CD14-positive monocyte (primary cell): ENCODE data around the gene TADA1. TPM values are rescaled to one million over a fixed set of nuclear protein-coding genes. Genes with fewer than 3 reads are reported as not detected.

Source experiments
- DNase-seq, 3 donors: peaks; one replicate each; pipeline ENCODE4 v3.0.0-alpha.2; 2011 to 2022
- H2AFZ ChIP-seq: 2 replicates; pipeline ENCODE4 v1.6.0; 2012; ENCODE audit warnings: mild to moderate bottlenecking, low read depth, low read length, inconsistent platforms; ENCODE audit not compliant: insufficient read depth, poor library complexity, severe bottlenecking
- H3K27ac ChIP-seq, 2 donors: 1 replicate in 1 of 2; 2 replicates in 1 of 2; pipeline ENCODE4 v1.5.1; 2012 to 2013; ENCODE audit warnings: low read length in 2 of 2, control low read depth in 1 of 2, inconsistent platforms in 1 of 2, low read depth in 1 of 2, mild to moderate bottlenecking in 1 of 2
- H3K27me3 ChIP-seq, 2 donors: one replicate each; pipeline versions ENCODE4 v1.6.0 to v1.6.1; 2011 to 2013; ENCODE audit warnings: low read length in 2 of 2; ENCODE audit not compliant: control insufficient read depth in 2 of 2, insufficient read depth in 2 of 2
- H3K36me3 ChIP-seq, 2 donors: replicated peaks in 1 of 2; 1 replicate in 1 of 2; 2 replicates in 1 of 2; pipeline versions ENCODE4 v1.5.1 to v1.6.1; 2012 to 2013; ENCODE audit warnings: low read length in 2 of 2, control low read depth in 1 of 2, inconsistent platforms in 1 of 2, mild to moderate bottlenecking in 1 of 2; ENCODE audit not compliant: insufficient read depth in 2 of 2, control insufficient read depth in 1 of 2
- H3K4me1 ChIP-seq, 2 donors: 1 replicate in 1 of 2; 2 replicates in 1 of 2; pipeline versions ENCODE4 v1.5.1 to v1.6.1; 2012 to 2013; ENCODE audit warnings: low read length in 2 of 2, control low read depth in 1 of 2, inconsistent platforms in 1 of 2, mild to moderate bottlenecking in 1 of 2, moderate library complexity in 1 of 2; ENCODE audit not compliant: insufficient read depth in 2 of 2, control insufficient read depth in 1 of 2
- H3K4me2 ChIP-seq: replicated peaks from 2 replicates; pipeline ENCODE3; 2012; ENCODE audit warnings: low read length, moderate library complexity, mild to moderate bottlenecking; ENCODE audit not compliant: poor library complexity, severe bottlenecking; ENCODE audit errors: extremely low read depth
- H3K4me3 ChIP-seq, 3 experiments: fragments of 200-600 bp in 1 of 3; sonication (generic) in 1 of 3; replicated peaks in 1 of 3; 1 replicate in 2 of 3; 2 replicates in 1 of 3; pipeline ENCODE4 v1.5.1; 2011 to 2013; ENCODE audit warnings: low read length in 3 of 3, mild to moderate bottlenecking in 3 of 3, control low read depth in 2 of 3, low read depth in 2 of 3, inconsistent platforms in 1 of 3, moderate library complexity in 1 of 3
- H3K79me2 ChIP-seq: 2 replicates; pipeline ENCODE4 v1.6.0; 2012; ENCODE audit warnings: mild to moderate bottlenecking, control low read depth, inconsistent platforms, low read length, moderate library complexity; ENCODE audit not compliant: insufficient read depth
- H3K9ac ChIP-seq: 2 replicates; pipeline ENCODE4 v1.6.0; 2017; ENCODE audit warnings: low read length, mild to moderate bottlenecking; ENCODE audit not compliant: insufficient read depth, poor library complexity, severe bottlenecking
- H3K9me3 ChIP-seq, 2 donors: replicated peaks in 1 of 2; 1 replicate in 1 of 2; 2 replicates in 1 of 2; pipeline versions ENCODE4 v1.5.1 to v1.6.1; 2012 to 2013; ENCODE audit warnings: low read length in 2 of 2, control low read depth in 1 of 2; ENCODE audit not compliant: control insufficient read depth in 1 of 2, insufficient read depth in 1 of 2
- H4K20me1 ChIP-seq: 2 replicates; pipeline ENCODE4 v1.6.0; 2012; ENCODE audit warnings: mild to moderate bottlenecking, low read length, control low read depth, moderate library complexity; ENCODE audit not compliant: insufficient read depth
- H3K27ac Mint-ChIP-seq, 7 donors: one replicate each; pipeline ENCODE4 v1.8.0; 2020; ENCODE audit warnings: mild to moderate bottlenecking in 7 of 7, mixed read lengths in 7 of 7, moderate library complexity in 6 of 7, inconsistent platforms in 2 of 7
- H3K27me3 Mint-ChIP-seq, 3 donors: one replicate each; pipeline ENCODE4 v1.8.0; 2021 to 2022; ENCODE audit warnings: low read depth in 3 of 3, mild to moderate bottlenecking in 3 of 3, mixed read lengths in 3 of 3, moderate library complexity in 3 of 3, inconsistent platforms in 1 of 3
- H3K36me3 Mint-ChIP-seq, 2 donors: one replicate each; pipeline ENCODE4 v1.8.0; 2020; ENCODE audit warnings: mixed read lengths in 2 of 2, inconsistent platforms in 1 of 2, mild to moderate bottlenecking in 1 of 2
- H3K4me1 Mint-ChIP-seq: one replicate; pipeline ENCODE4 v1.8.0; 2020; ENCODE audit warnings: mild to moderate bottlenecking, mixed read lengths
- H3K4me3 Mint-ChIP-seq, 2 donors: one replicate each; pipeline ENCODE4 v1.8.0; 2020; ENCODE audit warnings: mild to moderate bottlenecking in 2 of 2, mixed read lengths in 2 of 2, moderate library complexity in 1 of 2
- H3K9me3 Mint-ChIP-seq, 7 donors: one replicate each; pipeline ENCODE4 v1.8.0; 2020 to 2022; ENCODE audit warnings: mixed read lengths in 7 of 7, mild to moderate bottlenecking in 6 of 7, moderate library complexity in 6 of 7, inconsistent platforms in 2 of 7
- WGBS: methylation state at CpG from one replicate; pipeline ENCODE4 v1.1.5; 2013; ENCODE audit warnings: missing lambda C conversion rate; ENCODE audit not compliant: insufficient coverage; 5-methylcytosine and 5-hydroxymethylcytosine counted together
- intact Hi-C, 2 donors: fragments of 100-400 bp; cut with micrococcal nuclease; formaldehyde crosslinking; loops; one replicate each; pipeline versions ENCODE4 v1.15.0 to v1.15.1; 2023
- polyA plus RNA-seq, 3 donors: library from polyadenylated mRNA; depleted of rRNA in 1 of 3; unstranded in 2 of 3; stranded (reverse) in 1 of 3; fragments of 300-500 nt in 2 of 3; fragments of >200 nt in 1 of 3; fragmentation: Illumina TruSeq in 2 of 3; gene quantifications; 1 replicate in 2 of 3; 2 replicates in 1 of 3; pipeline ENCODE4 v1.2.3, GENCODE V29; 2012 to 2021
- TF ChIP-seq, protein P1 (sequence below): fragments of 200-600 bp; IDR thresholded peaks from one replicate; pipeline ENCODE4 v1.8.0; 2022; ENCODE audit warnings: antibody characterized with exemption, mild to moderate bottlenecking

TADA1 gene
- polyA plus RNA-seq, 3 donors = 6.4 to 8.0 (median 7.9) TPM

DNA sequence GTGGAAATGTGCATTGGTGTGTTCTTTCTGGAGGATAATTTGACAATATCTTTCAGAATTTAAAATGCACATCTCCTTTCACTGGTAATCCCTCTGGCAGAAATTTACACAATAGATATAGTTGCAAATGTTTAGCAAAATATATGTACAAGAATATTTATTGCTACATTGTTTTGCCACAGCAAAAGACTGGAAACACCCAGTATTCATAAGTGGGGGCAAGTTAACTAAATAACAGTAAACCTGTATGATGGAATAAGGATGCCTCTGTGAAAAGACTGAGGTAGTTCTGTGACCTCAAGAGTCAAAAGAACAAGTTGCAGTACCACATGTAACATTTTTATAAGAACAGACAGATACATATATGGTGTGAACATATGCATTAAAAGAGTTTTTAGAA is 13.7 kb upstream of the TADA1 start:
- Histone ChIP-seq H3K36me3 (no peaks in the 10 kb centered on the region), H3K9ac (no peak overlapping the region), H4K20me1 (no peaks in the 10 kb centered on the region), H2AFZ (no peak overlapping the region), H3K27me3 (no peaks in the 10 kb centered on the region), H3K9me3 (no peaks in the 10 kb centered on the region), H3K79me2 (no peaks in the 10 kb centered on the region), H3K27ac (no peak overlapping the region), H3K4me3 (no peak overlapping the region), H3K4me2 (no peak overlapping the region), H3K4me1 (peaks cover 0 to 1% of the 10 kb centered on the region in 2 donors)
- no peak overlapping the region for H3K4me3 Mint-ChIP-seq
- H3K36me3 Mint-ChIP-seq = no peaks in the 10 kb centered on the region
- peaks cover 0 to 6% (median 3%) of the 10 kb centered on the region in 3 donors for H3K27me3 Mint-ChIP-seq
- DNase-seq = no peak
- no peaks in the 10 kb centered on the region for H3K9me3 Mint-ChIP-seq
- peaks cover 3% of the 10 kb centered on the region for H3K4me1 Mint-ChIP-seq
- H3K27ac Mint-ChIP-seq = no peak overlapping the region
- TF ChIP-seq, protein P1, sequence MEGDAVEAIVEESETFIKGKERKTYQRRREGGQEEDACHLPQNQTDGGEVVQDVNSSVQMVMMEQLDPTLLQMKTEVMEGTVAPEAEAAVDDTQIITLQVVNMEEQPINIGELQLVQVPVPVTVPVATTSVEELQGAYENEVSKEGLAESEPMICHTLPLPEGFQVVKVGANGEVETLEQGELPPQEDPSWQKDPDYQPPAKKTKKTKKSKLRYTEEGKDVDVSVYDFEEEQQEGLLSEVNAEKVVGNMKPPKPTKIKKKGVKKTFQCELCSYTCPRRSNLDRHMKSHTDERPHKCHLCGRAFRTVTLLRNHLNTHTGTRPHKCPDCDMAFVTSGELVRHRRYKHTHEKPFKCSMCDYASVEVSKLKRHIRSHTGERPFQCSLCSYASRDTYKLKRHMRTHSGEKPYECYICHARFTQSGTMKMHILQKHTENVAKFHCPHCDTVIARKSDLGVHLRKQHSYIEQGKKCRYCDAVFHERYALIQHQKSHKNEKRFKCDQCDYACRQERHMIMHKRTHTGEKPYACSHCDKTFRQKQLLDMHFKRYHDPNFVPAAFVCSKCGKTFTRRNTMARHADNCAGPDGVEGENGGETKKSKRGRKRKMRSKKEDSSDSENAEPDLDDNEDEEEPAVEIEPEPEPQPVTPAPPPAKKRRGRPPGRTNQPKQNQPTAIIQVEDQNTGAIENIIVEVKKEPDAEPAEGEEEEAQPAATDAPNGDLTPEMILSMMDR = no peak
- intact Hi-C loops = loop anchor here (10.0 kb wide), 2 partner anchors 165 to 335 kb away; partner anchors contain the start of gene POU2F1 (in 1 of the 2)

DNA sequence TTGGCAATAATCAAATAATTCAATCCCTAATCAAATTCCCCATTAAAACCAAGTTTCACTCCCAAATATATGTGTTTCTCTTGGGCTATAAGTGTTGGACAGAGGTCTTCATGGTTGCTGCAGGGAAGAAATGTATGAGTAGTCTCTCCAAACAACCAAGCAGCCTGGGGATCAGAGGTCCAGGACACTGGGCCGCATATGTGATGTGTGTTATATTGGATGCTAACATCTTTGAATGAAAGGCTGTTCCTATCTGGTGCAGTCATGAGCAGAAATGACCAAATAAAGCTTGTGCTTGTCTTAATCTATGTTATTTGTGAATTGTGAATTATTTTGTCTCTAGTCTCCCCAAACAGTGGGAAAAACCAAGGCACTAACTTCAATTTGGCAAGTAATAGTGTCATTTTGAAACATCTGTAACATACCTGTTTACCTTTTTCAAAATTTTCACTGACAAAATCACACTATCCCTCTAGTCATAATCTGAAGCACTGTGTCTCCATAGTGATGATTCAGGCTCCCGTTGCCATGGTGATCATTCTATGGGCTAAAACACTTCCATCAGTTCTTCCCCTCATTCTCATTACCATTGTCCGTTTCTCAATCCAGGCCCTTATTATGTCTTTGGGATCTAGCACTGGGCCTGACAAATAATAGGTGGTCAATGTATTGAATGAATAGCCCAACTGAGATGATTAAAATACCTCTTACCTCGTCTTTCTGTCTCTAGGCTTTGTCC is 12.5 kb upstream of the TADA1 start:
- H3K36me3 Mint-ChIP-seq = peaks cover 0 to 2% of the 10 kb centered on the region in 2 donors
- 83% methylated on average over 1 of the region's 4 CpGs for WGBS

More for the DNA sequence above, 12.5 kb upstream of the TADA1 start:
- TF ChIP-seq, protein P1 = no peak
- Histone ChIP-seq H2AFZ (no peak overlapping the region), H3K9ac (no peak overlapping the region), H3K4me1 (peaks cover 7 to 11% of the 10 kb centered on the region in 2 donors), H3K9me3 (no peaks in the 10 kb centered on the region), H3K4me3 (no peak overlapping the region), H3K4me2 (no peak overlapping the region), H3K27ac (no peak overlapping the region), H3K27me3 (peaks cover 0 to 8% of the 10 kb centered on the region in 2 donors), H4K20me1 (no peaks in the 10 kb centered on the region), H3K36me3 (no peaks in the 10 kb centered on the region), H3K79me2 (no peaks in the 10 kb centered on the region)
- DNase-seq = no peak
- intact Hi-C loops = loop anchor here (10.0 kb wide), 2 partner anchors 166 to 336 kb away; partner anchors contain the start of gene POU2F1 (in 1 of the 2)
- no peak overlapping the region for H3K27ac Mint-ChIP-seq
- no peak overlapping the region for H3K4me3 Mint-ChIP-seq
- peaks cover 0 to 3% (median 0%) of the 10 kb centered on the region in 7 donors for H3K9me3 Mint-ChIP-seq
- peaks cover 10 to 18% (median 12%) of the 10 kb centered on the region in 3 donors for H3K27me3 Mint-ChIP-seq
- H3K4me1 Mint-ChIP-seq = peaks cover 12% of the 10 kb centered on the region
